ENCODE measurements around the gene CACNB2. TPM values are rescaled to one million over a fixed set of nuclear protein-coding genes. Genes with fewer than 3 reads are reported as not detected.

Gene CACNB2
- total RNA-seq, 2 donors from 2014 or later = 16.8 to 21.6 TPM

GRCh38 chr10:18254692-18255091 lies 114.5 kb downstream of the CACNB2 start:
- intact Hi-C loops (cut with DNase I) = no loop called here
- no peak for DNase-seq (ENCODE audit: low spot score)

- no peak for DNase-seq (ENCODE audit: low spot score)
- intact Hi-C loops (cut with DNase I) = no loop called here
Observed at GRCh38 chr10:18260310-18260922, 120.2 kb downstream of the CACNB2 start.

DNA sequence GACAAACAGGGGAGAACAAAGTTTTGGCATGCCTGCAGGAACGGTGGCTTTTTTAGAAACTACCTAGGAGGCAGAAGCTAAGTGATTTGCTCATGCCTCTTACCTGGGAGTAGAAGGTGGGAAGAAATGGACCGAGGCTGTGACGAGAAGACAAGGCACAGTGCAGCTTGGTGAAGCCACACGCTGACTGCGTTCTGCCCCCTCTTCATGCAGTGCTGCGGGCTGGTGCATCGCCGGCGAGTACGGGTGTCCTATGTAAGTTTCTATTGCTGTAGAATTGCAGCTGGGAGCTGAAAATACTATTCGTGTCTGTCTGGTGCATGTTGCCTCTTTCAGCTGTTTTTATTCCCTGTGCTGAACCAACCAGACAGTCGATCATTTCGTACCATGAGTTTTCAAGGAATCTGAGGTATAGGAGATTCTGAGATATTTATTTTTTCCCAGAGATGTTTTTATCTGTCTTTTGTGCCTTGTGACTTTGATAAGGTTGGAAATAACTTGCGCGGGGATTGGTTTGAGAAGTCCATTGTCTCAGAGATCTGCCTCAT lies 120.9 kb downstream of the CACNB2 start:
- intact Hi-C loops (cut with DNase I) = no loop called here
- no peak for DNase-seq (ENCODE audit: low spot score)

GRCh38 chr10:18261768-18262231 lies 121.6 kb downstream of the CACNB2 start:
- DNase-seq (ENCODE audit: low spot score) = no peak
- intact Hi-C loops (cut with DNase I) = no loop called here

DNA sequence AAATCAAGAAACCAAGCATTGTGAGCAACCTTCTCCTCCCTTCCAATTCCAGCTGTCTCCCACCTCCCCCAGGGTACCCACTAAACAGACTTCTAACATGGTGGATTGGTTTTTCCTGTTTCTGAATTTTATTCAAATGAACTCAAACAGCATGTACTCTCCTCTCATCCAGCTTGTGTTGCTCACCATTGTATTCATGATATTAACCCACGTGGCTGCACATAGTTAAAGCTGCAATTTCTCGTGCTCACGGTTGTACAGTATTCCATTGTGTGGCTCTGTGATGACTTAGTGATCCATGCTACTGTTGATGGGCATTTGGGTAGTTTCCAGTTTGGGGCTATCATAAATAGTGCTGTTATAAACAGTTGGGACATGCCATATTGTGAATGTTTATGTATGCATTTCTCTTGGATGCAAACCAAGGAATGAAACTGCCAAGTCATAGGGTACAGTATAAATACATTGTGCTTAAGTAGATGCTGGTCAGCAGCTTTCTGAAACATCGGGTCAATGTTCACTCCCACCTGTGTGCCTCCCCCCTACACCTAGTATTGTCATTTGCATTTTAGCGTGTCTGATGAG lies 124.3 kb downstream of the CACNB2 start:
- no peak for DNase-seq (ENCODE audit: low spot score)
- intact Hi-C loops (cut with DNase I) = no loop called here

DNA sequence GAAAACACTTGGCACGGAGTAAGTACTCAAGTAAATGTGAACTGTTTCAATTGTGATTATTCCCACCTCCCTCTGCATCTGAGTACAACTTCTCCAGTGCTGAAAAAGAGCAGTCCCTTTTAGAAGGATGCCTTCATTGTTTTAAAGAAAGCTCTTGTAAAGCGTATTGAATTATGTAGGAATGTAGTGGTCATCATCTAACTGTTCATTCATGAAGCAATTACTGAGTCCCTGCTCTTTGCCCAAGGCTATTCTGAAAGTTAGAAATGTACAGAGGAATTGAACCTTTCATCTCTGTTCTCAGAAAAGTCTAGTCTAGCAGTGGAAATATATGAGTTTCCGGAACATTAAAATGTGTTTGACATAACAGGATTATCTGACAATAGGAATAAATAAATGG lies 127.8 kb downstream of the CACNB2 start:
- intact Hi-C loops (cut with DNase I) = no loop called here
- no peak for DNase-seq (ENCODE audit: low spot score)

GRCh38 chr10:18271491-18271890 lies 131.3 kb downstream of the CACNB2 start:
- DNase-seq (ENCODE audit: low spot score) = no peak
- intact Hi-C loops (cut with DNase I) = no loop called here

GRCh38 chr10:18273039-18273438 lies 132.8 kb downstream of the CACNB2 start:
- no peak for DNase-seq (ENCODE audit: low spot score)
- intact Hi-C loops (cut with DNase I) = no loop called here

GRCh38 chr10:18278181-18278580 lies 138.0 kb downstream of the CACNB2 start:
- intact Hi-C loops (cut with DNase I) = loop anchor here in 1 of 2 donors (5.0 kb wide), 1 partner anchor 524 kb away; no protein-coding TSS in a partner anchor
- no peak for DNase-seq (ENCODE audit: low spot score)

- intact Hi-C loops (cut with DNase I) = loop anchor here in 1 of 2 donors (5.0 kb wide), 1 partner anchor 523 kb away; no protein-coding TSS in a partner anchor
- DNase-seq (ENCODE audit: low spot score) = no peak
Observed at GRCh38 chr10:18279173-18279572, 138.9 kb downstream of the CACNB2 start.

DNA sequence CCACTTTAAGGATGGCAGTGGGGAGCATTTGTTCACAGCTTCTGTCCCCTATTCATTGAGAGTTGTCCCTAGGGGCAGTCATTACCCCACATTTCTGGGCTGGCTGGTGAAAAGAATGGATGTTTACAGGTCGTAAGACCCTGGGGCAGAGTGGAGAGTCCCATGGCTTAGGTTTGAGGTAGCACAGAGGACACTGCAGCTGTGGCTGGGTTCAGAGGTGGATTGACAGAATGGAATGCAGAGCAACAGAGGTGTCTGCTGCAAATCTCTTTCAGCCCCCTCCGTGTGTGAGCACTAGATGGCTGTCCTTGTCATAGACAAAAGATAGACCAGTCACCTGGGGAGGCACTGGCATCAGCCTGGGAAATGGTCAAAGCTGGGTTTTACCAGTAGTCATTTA lies 141.9 kb downstream of the CACNB2 start:
- no peak for DNase-seq (ENCODE audit: low spot score)
- intact Hi-C loops (cut with DNase I) = no loop called here

DNA sequence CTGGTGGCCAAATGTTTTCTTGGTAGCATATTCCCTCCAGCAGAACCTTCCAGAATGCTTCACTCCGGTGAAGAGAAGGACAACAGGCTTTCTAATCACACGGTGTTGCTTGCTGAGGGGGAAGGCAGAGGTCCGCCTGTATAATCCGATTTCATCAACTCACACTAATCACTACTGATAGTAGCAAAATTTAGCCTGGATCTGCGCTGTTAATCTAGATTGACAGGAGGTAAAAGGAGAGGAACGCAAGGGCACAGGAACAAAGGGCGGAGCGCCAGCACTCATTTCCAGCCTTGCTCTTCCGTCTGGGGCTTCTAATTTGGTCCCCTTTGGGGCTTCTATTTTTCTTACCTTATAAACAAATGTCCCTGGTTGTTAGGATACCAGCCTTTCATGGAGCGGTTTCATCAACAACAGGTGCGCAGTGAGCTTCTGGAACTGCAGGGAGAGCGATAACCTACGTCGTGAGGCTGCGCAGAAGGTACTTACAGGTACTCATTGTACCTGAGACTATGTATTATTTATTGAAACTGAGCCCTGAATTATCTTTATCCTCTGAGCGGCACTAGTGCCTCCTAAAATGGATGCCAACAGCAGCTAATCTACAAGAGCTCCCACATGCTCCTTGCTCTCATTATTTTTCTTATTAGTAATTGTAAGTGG lies 150.6 kb downstream of the CACNB2 start:
- DNase-seq (ENCODE audit: low spot score) = no peak
- intact Hi-C loops (cut with DNase I) = no loop called here

DNA sequence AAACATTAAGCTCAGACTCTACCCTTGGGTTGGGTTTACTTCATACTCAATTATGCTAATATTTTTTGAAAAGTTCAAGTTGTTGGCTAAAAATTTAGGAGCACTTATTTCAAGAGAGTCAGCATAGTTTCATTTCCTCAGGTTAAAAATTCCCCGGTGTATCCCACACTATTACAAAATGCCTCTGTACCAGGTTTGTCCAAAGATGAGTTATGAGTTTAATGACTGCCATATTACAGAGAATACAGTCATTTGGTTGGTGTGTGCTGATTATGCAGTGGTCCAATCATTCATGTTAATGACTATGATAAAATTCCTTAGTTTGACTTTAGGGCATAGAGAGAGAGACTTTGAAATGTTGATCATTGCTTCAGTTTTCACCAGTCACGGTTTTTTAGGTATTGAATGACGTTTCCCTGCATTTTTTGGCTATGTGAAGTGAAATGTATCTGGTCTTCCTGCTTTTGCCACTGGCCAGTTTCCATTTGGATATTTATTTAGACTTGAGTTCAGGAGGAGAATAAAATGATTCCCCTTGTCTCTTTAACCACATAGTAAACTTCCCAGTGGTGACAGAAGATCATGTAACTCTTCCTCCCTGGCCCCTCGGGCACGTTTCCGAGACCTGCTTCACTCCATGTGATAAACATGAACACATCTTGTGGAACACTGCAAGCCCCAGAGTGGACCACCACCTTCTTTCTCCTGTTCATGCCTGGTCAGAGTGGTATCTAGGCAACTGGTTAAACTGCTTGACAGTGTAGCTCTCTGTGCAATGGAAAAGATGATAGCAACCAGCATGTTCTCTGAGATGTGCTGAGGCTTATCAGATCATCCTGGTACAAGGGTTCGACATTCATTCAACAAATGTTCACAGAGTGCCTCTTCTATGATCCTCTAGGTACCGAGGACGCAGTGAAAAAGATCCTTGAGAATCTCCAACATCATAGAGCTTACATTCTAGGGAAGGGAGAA lies 153.6 kb downstream of the CACNB2 start:
- intact Hi-C loops (cut with DNase I) = no loop called here
- no peak for DNase-seq (ENCODE audit: low spot score)

DNA sequence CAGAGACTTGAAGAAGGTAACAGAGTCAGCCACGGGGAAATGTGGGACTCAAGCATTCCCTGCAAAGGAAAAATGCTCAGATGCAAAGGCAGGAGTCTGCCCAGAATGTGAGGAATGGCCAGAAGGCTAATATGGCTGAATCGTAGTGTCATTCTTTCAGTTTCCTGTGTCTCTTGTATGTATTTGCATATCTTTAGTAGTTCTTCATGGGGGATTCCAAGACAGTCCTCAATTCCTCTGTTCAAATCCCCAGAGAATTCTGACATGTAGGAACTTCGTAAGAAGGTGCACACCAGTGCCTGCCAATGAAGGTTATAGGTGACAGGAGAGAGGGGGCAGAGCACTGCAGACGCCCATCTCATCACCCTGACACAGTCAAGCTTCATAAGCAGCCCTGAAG lies 154.4 kb downstream of the CACNB2 start:
- intact Hi-C loops (cut with DNase I) = no loop called here
- no peak for DNase-seq (ENCODE audit: low spot score)

GRCh38 chr10:18297659-18298058 lies 157.4 kb downstream of the CACNB2 start:
- DNase-seq (ENCODE audit: low spot score) = no peak
- intact Hi-C loops (cut with DNase I) = no loop called here

- intact Hi-C loops (cut with DNase I) = no loop called here
- no peak for DNase-seq (ENCODE audit: low spot score)
Observed at GRCh38 chr10:18298256-18298655, 158.0 kb downstream of the CACNB2 start.

GRCh38 chr10:18303851-18304801 lies 163.9 kb downstream of the CACNB2 start:
- DNase-seq (ENCODE audit: low spot score) = no peak

GRCh38 chr10:18306031-18306430 lies 165.8 kb downstream of the CACNB2 start:
- no peak for DNase-seq (ENCODE audit: low spot score)
- intact Hi-C loops (cut with DNase I) = loop anchor here in 1 of 2 donors (5.0 kb wide), 1 partner anchor 459 kb away; no protein-coding TSS in a partner anchor

More at GRCh38 chr10:18303851-18304801, 163.9 kb downstream of the CACNB2 start:
- intact Hi-C loops (cut with DNase I) = no loop called here

Data from posterior vena cava (tissue), 2 donors.